D721Med (cell line): ENCODE measurements around the gene ALKBH8.
"Not testable (repeated sequence)": the region's sequence is repeated elsewhere in the genome, so short reads cannot be mapped to it uniquely, and the experiment has no call there.

ENCODE experiments used
- DNase-seq: peaks from one replicate; pipeline ENCODE4 v3.0.0; 2011; ENCODE audit warnings: low spot score; ENCODE audit not compliant: insufficient read length
- FAIRE-seq: peaks from 2 replicates; lab custom pipeline; 2011; peaks lifted over from hg19 to GRCh38; lab: Jason Lieb, UNC
- TF ChIP-seq, protein P1 (sequence below): IDR thresholded peaks from 2 replicates; pipeline ENCODE4 v1.5.1; 2012; ENCODE audit warnings: mild to moderate bottlenecking, control low read depth; ENCODE audit not compliant: insufficient read depth; ENCODE audit errors: missing control alignments

The ALKBH8 gene

DNA sequence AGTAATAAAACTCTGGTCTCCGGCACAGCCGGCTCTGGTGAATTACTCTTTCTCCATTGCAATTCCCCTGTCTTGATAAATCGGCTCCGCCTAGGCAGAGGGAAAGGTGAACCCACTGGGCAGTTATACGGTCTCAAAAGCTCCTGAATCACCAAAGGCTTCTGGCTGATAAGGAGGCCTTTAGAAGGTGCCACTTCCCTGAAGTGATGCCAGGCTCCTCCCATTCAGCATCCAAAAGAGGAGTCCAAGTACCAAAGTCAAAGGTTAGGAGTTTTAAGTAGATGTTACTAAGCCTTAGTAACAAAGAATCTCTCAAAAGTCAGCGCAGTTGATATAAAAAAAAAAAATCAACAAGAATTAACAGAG, 11.8 kb upstream of the ALKBH8 start:
- FAIRE-seq (no peak), DNase-seq (no peak)
- TF ChIP-seq, protein P1, sequence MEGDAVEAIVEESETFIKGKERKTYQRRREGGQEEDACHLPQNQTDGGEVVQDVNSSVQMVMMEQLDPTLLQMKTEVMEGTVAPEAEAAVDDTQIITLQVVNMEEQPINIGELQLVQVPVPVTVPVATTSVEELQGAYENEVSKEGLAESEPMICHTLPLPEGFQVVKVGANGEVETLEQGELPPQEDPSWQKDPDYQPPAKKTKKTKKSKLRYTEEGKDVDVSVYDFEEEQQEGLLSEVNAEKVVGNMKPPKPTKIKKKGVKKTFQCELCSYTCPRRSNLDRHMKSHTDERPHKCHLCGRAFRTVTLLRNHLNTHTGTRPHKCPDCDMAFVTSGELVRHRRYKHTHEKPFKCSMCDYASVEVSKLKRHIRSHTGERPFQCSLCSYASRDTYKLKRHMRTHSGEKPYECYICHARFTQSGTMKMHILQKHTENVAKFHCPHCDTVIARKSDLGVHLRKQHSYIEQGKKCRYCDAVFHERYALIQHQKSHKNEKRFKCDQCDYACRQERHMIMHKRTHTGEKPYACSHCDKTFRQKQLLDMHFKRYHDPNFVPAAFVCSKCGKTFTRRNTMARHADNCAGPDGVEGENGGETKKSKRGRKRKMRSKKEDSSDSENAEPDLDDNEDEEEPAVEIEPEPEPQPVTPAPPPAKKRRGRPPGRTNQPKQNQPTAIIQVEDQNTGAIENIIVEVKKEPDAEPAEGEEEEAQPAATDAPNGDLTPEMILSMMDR = no peak

DNA sequence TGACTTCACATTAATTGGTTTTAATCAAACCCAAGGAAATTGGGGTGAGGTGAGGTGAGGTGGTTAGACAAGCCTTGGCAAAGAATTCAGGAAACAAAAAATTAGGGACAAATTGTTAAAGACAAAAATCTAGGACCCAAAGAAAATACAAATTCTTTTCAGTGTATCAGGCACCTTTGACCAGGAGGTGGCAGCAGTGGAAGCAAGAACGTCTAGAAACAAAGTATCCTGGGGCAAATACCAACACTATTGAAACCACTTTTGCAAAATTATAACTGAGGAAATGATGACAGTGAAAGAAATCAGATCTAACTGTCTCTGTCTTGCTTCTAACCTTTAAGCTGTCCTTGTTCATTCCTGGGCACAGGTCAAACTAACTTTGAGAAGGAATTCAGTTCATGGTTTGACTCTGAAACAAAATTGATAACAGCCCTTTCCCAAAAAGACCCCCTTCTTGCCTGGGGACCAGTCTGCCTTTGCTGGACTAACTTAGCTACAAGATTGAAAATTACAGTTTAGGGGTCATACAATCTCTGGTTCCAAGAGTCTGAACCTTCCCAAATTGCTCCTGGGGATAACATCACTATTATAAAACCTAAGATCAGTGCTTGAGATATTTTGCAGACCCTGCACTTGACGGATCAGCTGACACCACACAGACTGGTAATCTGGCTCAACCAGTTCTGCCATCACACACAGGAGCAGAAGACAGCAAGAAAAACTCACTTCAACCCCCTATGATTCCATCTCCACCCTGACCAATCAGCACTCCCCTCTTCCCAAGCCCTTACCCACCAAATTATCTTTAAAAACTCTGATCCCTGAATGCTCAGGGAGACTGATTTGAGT, 11.2 kb upstream of the ALKBH8 start:
- not testable (repeated sequence) for FAIRE-seq, DNase-seq
- TF ChIP-seq, protein P1 = peak; percentile 80

DNA sequence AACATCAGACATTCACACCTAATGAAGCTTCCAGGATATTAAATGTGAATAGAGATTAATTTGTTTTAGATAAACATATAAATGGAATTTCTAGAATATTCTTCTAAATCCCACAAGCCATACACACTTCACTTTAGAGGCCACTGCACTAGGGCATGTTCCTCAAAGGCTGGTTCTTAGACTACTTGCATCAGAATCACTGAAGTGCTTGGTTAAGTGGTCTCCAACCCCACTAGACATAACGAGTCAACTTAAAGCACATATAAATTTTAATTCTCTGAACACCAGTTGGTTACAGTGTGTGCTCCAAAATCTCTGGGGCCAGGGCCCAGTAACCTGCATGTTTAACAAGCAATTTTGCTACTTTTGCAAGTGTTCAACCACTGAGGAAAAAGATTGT, 7.9 kb upstream of the ALKBH8 start:
- TF ChIP-seq, protein P1 = no peak
- DNase-seq (no peak), FAIRE-seq (no peak)

DNA sequence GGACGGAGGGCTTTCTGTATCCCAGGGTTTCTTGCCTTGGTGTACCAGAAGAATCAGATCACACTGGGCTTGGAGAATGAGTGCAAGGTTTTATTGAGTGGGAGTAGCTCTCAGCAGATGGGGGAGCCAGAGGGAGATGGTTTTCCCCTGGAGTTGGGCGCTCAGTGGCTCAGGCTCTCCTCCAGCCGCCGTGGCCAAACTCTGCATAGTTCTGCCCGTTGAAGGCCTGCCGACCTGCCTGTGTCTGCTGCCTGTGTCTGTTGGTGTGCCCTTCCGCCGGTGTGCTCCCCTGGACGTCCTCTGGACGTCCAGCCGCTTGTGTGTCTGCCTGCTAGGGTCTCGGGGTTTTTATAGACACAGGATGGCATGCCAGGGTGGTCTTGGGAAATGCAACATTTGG, 4.5 kb upstream of the ALKBH8 start:
- FAIRE-seq (no peak), DNase-seq (no peak)
- TF ChIP-seq, protein P1 = no peak

DNA sequence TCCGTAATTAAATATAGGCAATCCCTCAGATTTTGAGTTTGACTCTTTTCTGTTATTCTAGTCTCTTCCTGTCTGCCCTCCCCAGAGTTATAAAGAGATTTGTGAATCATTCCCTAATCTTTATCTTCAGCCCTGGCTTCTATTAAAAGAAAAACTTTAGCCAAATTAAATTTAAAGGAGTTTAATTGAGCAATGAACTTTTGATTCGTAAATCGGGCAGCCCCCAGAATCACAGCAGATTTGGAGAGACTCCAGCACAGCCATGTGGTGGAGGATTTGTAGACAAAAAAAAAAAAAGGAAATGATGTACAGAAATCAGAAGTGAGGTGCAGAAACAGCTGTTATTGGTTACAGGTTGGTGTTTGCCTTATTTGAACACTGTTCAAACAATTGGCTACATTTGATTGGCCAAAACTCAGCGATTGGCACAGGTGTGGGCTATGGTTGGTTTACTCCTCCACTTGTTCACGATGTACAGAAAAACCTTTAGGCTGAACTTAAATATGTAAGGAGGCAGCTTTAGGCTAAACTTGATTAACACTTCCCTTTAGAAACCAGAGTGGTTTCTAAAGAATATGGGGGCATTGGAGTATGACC, 2.3 kb upstream of the ALKBH8 start:
- TF ChIP-seq, protein P1 = no peak
- FAIRE-seq = no peak
- DNase-seq = no peak

DNA sequence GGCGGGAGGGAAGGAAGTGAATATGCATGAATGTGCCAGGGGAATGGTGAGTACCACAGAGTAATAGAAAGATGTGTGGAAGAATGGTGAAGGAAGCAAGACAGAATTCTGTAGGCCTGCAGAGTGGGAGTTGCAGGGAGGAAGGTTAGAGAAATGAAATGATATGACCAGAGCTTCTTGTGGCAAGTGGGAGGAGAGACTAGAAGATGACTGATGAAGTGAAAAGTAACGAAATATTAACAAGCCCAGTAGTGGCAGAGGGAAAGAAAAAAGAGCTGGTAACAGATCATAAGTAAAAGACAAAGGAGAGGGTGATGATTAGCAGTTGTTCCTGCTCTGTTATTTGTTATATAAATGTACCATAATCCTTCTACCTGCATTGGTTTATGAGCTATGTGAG, 1.0 kb upstream of the ALKBH8 start:
- TF ChIP-seq, protein P1 = no peak
- FAIRE-seq (no peak), DNase-seq (no peak)

DNA sequence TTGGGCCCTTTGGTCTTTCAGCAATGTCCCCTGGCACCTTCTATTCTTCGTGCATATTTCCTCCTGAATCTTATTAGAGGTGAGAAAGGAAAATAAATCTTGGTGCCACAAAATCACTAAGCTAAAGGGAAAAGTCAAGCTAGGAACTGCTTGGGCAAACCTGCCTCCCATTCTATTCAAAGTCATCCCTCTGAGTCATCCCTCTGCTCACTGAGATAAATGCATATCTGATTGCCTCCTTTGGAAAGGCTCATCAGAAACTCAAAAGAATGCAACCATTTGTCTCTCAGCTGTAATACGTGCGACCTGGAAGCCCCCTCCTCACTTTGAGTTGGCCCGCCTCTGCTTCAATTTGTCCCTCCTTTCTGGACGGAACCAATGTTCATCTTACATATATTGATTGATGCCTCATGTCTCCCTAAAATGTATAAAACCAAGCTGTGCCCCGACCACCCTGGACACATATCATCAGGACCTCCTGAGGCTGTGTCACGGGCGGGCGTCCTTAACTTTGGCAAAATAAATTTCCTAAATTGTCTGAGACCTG, 493 bp upstream of the ALKBH8 start:
- FAIRE-seq, DNase-seq: not testable (repeated sequence)
